GM18520 (cell line): Measurements from ENCODE around the gene EIF4E.
"Not testable (repeated sequence)": the region's sequence is repeated elsewhere in the genome, so short reads cannot be mapped to it uniquely, and the experiment has no call there.

Source experiments
- ATAC-seq: cut with Tn5 transposase; IDR thresholded peaks from one replicate; pipeline ENCODE4 v1.9.1; 2021; ENCODE audit not compliant: unreplicated experiment

EIF4E gene

GRCh38 chr4:98934851-98935250 is 5.9 kb upstream of the EIF4E start:
- not testable (repeated sequence) for ATAC-seq

DNA sequence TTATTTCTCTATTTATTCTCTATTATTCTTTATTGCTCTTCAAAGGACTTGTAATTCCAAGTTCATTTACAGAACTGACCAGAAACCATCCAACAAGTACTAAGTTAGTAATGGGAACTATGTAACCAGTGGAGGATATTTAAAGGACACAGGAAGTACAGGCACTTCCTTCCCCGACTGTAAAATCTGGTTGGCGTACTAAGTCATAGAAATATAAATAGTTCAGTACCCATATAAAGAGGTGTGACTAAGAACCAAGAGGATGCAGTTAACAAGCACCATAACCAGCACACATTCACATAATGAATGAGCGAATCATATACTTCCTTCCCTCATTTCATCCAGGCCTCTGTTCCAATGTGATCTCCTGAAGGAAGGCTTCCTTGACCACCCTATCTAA is 3.6 kb upstream of the EIF4E start:
- ATAC-seq = no peak

DNA sequence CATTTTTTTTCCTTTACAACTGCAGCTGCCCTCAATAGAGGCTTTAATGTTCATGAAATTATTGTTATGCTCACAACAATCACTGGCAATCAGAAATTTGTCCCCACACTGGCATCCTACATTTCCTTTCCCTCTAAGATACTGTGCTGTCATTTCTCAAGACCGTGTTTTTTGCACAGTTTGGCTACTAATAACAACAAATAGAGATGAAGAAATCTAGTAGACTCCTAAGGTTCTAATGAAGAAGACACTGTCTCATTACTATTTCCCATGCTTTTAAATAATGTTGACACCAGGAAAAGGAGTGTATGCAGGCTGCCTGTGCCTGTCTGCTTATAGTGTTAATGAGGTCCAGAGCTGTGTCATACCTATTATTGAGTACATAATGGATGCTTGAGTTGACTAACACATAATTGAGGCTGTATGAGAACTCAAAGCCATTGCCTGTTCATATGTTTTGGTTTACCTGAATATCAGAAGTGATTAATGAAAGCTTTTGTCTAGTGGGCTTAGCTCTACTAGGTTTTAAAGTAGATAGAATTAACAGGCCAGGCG is 1.5 kb upstream of the EIF4E start:
- ATAC-seq = no peak

GRCh38 chr4:98929341-98930267 is 671 bp upstream of the EIF4E start:
- ATAC-seq = peak; percentile 55

- peak; percentile 22 for ATAC-seq
Measured at GRCh38 chr4:98928131-98928504, 815 bp downstream of the EIF4E start.

DNA sequence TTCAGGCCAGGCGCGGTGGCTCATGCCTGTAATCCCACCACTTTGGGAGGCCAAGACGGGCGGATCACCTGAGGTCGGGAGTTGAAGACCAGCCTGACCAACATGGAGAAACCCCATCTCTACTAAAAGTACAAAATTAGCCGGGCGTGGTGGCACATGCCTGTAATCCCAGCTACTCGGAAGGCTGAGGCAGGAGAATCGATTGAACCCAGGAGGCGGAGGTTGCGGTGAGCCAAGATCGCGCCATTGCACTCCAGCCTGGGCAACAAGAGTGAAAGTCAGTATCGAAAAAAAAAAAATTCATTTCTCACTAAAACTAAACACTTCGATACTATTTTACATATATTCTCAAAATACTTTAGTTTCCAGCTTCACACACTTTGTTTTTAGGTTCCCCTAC is 2.7 kb downstream of the EIF4E start:
- not testable (repeated sequence) for ATAC-seq

DNA sequence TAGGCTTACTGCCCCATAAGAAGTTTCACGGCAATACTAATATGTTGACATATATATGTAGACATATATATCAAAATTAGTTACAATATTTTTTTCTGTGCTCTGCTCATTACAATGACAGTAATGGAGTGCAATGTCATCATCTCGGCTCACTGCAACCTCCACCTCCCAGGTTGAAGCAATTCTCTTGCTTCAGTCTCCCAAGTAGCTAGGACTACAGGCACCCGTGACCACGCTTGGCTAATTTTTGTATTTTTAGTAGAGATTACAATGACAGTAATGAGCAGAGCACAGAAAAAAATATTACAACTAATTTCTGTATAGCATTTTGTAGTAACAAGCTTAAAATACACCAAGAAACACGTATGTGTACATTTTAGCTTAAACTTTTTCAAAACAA is 7.6 kb downstream of the EIF4E start:
- no peak for ATAC-seq

DNA sequence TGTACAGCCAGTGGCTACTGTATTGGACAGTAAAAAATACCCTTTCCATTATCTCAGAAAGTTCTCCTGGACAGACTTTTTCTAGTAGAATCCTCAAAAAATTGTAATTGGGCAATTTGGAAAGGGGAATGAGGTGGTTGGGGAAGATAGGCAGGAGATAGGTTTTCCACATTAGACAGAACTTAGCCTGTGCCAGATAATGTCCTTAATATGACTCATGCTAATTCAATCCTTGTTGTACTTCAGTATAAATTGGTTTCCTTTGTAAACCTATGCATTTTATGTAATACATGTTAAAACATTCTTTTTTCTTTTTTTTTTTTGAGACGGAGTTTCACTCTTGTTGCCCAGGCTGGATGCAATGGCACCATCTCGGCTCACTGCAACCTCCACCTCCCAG is 8.9 kb downstream of the EIF4E start:
- no peak for ATAC-seq

DNA sequence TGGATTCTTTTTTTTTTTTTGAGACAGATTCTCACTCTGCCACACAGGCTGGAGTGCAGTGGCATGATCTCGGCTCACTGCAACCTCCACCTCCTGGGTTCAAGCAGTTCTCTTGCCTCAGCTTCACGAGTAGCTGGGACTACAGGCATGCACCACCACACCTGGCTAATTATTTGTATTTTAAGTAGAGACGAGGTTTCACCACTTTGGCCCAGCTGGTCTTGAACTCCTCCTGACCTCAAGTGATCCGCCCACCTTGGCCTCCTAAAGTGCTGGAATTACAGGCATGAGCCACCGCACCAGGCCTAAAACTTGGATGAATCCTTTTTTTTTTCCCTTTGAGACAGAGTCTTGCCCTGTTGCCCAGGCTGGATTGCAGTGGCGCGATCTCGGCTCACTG is 18.2 kb downstream of the EIF4E start:
- ATAC-seq = not testable (repeated sequence)

- no peak for ATAC-seq
Measured at GRCh38 chr4:98909646-98910401, 19.1 kb downstream of the EIF4E start.

- no peak for ATAC-seq
Measured at GRCh38 chr4:98908703-98909262, 20.1 kb downstream of the EIF4E start.

GRCh38 chr4:98908182-98908581 is 20.8 kb downstream of the EIF4E start:
- no peak for ATAC-seq

DNA sequence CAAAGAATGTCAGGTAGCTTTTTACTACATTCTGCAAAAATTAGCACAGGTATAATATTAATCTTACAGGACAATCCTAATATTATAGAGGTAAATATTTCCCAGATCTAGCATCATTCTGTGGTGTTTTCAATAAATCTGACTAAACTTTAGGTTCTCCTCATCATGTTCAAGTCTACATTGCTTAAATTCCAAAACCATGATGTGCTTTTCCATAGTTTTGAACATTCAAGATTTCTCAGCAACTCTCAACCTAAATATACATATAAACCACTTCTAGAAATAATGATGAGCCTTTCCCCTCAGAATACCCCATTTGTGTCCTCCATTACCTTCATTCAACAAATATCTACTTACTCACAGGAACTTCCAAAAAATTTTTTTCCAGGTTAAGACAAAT is 23.1 kb downstream of the EIF4E start:
- ATAC-seq = no peak

DNA sequence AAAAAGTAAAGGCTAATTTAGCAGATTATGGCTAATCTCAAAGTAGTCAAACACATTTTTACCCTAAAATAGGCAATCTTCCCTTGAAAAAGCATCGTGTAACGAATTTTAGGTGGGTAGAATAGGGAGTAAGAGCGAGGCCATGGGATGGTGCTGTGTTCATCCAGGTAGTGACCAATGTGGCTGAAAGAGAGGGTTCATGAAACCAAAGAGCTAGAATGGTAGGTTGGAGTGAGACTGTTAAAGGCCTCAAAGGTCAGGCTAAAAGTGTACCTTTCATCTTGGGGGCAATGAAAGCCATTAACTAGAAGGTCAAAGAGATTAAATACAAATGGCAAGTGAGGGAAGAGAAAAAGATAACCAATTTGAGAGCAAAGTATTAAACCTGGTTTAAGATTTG is 23.6 kb downstream of the EIF4E start:
- no peak for ATAC-seq

DNA sequence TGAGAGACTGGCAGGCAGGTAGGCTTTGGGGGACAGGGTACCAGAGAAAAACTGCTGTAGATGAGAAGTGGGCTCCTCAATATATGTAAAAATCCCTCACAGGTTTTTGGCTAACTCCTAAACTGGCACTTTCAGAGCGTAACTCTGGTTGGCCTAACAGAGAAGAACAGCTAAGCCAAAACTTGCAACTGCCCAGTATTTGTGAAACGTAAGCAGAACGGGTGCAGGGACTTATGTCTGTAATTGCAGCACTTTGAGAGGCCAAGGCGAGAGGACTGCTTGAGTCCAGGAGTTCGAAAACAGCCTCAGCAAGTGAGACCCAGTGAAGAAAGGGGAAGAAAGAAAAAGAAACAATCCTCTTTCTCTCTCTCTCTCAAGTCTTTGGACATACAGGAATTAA is 25.0 kb downstream of the EIF4E start:
- ATAC-seq = no peak

DNA sequence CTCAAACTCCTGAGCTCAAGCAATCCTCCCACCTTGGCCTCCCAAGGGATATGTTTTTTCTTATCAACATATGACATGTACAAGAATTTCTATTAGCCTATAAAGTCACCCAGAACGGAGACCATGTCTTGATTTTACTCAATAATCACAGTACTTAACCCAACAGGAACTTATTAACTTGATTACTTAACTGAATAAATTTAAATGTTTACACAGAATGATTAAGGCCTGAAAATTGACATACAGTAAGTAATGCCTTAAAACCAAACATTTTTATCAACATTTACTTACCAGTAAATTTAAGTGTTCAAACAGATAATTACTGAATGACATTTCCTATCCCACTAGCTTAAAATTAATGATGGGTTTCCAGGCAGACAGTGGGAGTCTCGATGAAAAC is 25.4 kb downstream of the EIF4E start:
- no peak for ATAC-seq

DNA sequence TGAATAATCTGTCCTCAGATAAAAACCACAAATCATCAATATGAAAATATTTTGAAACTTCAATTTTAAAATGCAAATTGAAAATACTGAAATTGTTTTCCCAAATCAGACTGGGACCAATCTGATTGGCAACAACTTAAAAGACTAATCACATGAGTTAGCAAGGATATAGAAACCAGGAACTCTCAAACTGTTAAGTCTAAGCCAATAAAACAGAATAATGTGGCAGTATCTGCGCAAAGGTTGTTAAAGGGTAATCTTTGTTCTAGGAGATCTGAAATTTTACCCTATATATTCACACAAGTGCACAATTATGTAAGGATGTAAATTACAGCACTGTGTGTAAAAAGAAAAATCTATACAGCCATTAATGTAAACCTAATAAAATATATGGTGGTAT is 29.7 kb downstream of the EIF4E start:
- no peak for ATAC-seq

GRCh38 chr4:98891478-98892337 is 37.2 kb downstream of the EIF4E start:
- no peak for ATAC-seq

DNA sequence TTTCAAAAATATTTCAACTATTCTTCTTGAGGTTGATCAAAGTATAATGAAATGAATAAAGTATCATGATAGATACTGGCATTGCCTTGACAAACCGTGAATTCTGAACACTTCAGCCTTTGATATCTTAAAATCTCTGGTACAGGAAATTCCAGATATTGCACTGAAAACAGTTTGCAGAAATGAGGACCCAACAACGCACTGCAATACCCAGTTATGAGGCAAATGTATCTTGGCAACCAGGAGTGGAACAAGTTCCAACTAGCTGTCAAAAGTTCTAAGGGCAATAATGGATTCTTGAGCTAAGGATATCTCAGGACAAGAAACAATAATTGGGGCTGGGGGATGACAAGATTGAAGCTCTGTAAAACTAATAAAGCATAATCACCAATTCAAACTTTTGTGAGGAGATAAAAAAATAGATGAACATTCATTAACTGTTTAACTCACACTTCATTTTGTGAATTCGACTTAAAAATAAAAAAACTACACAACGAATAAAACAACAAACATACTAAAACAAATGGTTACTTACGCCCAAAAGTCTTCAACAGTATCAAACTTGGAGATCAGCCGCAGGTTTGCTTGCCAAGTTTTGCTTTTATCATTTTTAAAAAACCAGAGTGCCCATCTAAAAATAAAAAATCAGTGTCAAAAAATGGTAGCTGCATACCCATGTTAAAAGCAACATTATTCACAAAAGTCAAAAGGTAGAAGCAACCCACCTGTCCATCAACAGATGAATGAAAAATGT is 38.1 kb downstream of the EIF4E start:
- ATAC-seq = no peak

GRCh38 chr4:98887145-98887544 is 41.8 kb downstream of the EIF4E start:
- no peak for ATAC-seq
